ENCODE data around the gene ODAD2.

GRCh38 chr10:27819781-27820531 lies 178.9 kb downstream of the ODAD2 start:
- TF ChIP-seq CTCF (IDR thresholded peaks at IDR 0.05): no peak
- TF ChIP-seq POLR2A (IDR thresholded peaks at IDR 0.05): no peak

All from heart left ventricle (tissue), 13 donors.